DOHH2 (cell line): ENCODE results near the gene TRIP11.

Source experiments
- H3F3A ChIP-seq: fragments of 200-600 bp; sonication (generic), shearing (Covaris generic); 2 replicates; pipeline ENCODE4 v1.6.0; 2016; ENCODE audit warnings: antibody characterized with exemption, mild to moderate bottlenecking; ENCODE audit not compliant: control insufficient read depth, insufficient read depth
- H3K27ac ChIP-seq: fragments of 200-600 bp; sonication (generic); 2 replicates; pipeline ENCODE4 v1.5.1; 2014; ENCODE audit warnings: low read depth, mild to moderate bottlenecking, low read length, moderate library complexity
- H3K27me3 ChIP-seq: fragments of 200-600 bp; sonication (generic); 2 replicates; pipeline ENCODE4 v1.6.1; 2014; ENCODE audit warnings: mild to moderate bottlenecking, low read length, mixed read lengths; ENCODE audit not compliant: control insufficient read depth
- H3K36me3 ChIP-seq: fragments of 200-600 bp; sonication (generic); 2 replicates; pipeline ENCODE4 v1.6.1; 2014; ENCODE audit warnings: mild to moderate bottlenecking, low read length, moderate library complexity, mixed read lengths; ENCODE audit not compliant: control insufficient read depth
- H3K4me1 ChIP-seq: fragments of 200-600 bp; sonication (generic); 2 replicates; pipeline ENCODE4 v1.6.1; 2014; ENCODE audit warnings: mild to moderate bottlenecking, low read length, mixed read lengths; ENCODE audit not compliant: control insufficient read depth
- H3K4me2 ChIP-seq: fragments of 200-600 bp; sonication (generic); 2 replicates; pipeline ENCODE4 v1.6.0; 2014; ENCODE audit warnings: mild to moderate bottlenecking, low read length, moderate library complexity
- H3K4me3 ChIP-seq: fragments of 200-600 bp; sonication (generic); 2 replicates; pipeline ENCODE4 v1.5.1; 2014; ENCODE audit warnings: mild to moderate bottlenecking, low read length, mixed read lengths
- H3K79me2 ChIP-seq: fragments of 200-600 bp; sonication (generic); 2 replicates; pipeline ENCODE4 v1.6.1; 2014; ENCODE audit warnings: mild to moderate bottlenecking, low read length, mixed read lengths; ENCODE audit not compliant: control insufficient read depth
- H3K9me2 ChIP-seq: fragments of 200-600 bp; sonication (generic); replicated peaks from 2 replicates; pipeline ENCODE4 v1.6.1; 2014; ENCODE audit warnings: mild to moderate bottlenecking, low read length, mixed read lengths; ENCODE audit not compliant: control insufficient read depth
- H3K9me3 ChIP-seq: fragments of 200-600 bp; sonication (generic); 2 replicates; pipeline ENCODE4 v1.6.1; 2014; ENCODE audit warnings: antibody characterized with exemption, low read length, mixed read lengths; ENCODE audit not compliant: control insufficient read depth, insufficient read depth
- H4K20me1 ChIP-seq: fragments of 200-600 bp; sonication (generic); 2 replicates; pipeline ENCODE4 v1.6.0; 2014; ENCODE audit warnings: low read depth, mild to moderate bottlenecking, antibody characterized with exemption, low read length, moderate library complexity; ENCODE audit not compliant: control insufficient read depth, insufficient read depth
- CTCF ChIP-seq: fragments of 200-600 bp; sonication (generic); IDR thresholded peaks from one replicate; pipeline ENCODE4 v1.5.1; 2014; ENCODE audit warnings: antibody characterized with exemption, mild to moderate bottlenecking, low read depth, low read length; ENCODE audit not compliant: poor library complexity, severe bottlenecking
- EZH2phosphoT487 ChIP-seq: fragments of 200-600 bp; sonication (generic); IDR thresholded peaks from 2 replicates; pipeline ENCODE4 v1.6.1; 2017; ENCODE audit warnings: borderline replicate concordance, mild to moderate bottlenecking, antibody characterized with exemption, low read length, moderate library complexity, mixed read lengths

Gene TRIP11

GRCh38 chr14:91940209-91940608, 99.7 kb downstream of the TRIP11 start:
- TF ChIP-seq CTCF: no peak
- no peak for TF ChIP-seq EZH2phosphoT487
- no peak overlapping the region for H3K4me3 ChIP-seq
- H3K27me3 ChIP-seq: no peaks in the 10 kb centered on the region
- no peaks in the 10 kb centered on the region for H3K36me3 ChIP-seq
- H4K20me1 ChIP-seq: no peaks in the 10 kb centered on the region
- H3K4me2 ChIP-seq: no peak overlapping the region
- no peaks in the 10 kb centered on the region for H3K4me1 ChIP-seq
- no peaks in the 10 kb centered on the region for H3F3A ChIP-seq
- H3K9me2 ChIP-seq: no peaks in the 10 kb centered on the region
- H3K27ac ChIP-seq: no peak overlapping the region
- no peaks in the 10 kb centered on the region for H3K79me2 ChIP-seq
- H3K9me3 ChIP-seq: no peaks in the 10 kb centered on the region

GRCh38 chr14:91935586-91935985, 104.3 kb downstream of the TRIP11 start:
- Histone ChIP-seq H3K4me3 (no peak overlapping the region), H3K4me2 (no peak overlapping the region), H4K20me1 (no peaks in the 10 kb centered on the region), H3K9me2 (no peaks in the 10 kb centered on the region), H3K9me3 (no peaks in the 10 kb centered on the region), H3K36me3 (no peaks in the 10 kb centered on the region), H3K27ac (no peak overlapping the region), H3F3A (no peaks in the 10 kb centered on the region), H3K27me3 (no peaks in the 10 kb centered on the region), H3K4me1 (no peaks in the 10 kb centered on the region), H3K79me2 (no peaks in the 10 kb centered on the region)
- TF ChIP-seq EZH2phosphoT487 (no peak), CTCF (no peak)

DNA sequence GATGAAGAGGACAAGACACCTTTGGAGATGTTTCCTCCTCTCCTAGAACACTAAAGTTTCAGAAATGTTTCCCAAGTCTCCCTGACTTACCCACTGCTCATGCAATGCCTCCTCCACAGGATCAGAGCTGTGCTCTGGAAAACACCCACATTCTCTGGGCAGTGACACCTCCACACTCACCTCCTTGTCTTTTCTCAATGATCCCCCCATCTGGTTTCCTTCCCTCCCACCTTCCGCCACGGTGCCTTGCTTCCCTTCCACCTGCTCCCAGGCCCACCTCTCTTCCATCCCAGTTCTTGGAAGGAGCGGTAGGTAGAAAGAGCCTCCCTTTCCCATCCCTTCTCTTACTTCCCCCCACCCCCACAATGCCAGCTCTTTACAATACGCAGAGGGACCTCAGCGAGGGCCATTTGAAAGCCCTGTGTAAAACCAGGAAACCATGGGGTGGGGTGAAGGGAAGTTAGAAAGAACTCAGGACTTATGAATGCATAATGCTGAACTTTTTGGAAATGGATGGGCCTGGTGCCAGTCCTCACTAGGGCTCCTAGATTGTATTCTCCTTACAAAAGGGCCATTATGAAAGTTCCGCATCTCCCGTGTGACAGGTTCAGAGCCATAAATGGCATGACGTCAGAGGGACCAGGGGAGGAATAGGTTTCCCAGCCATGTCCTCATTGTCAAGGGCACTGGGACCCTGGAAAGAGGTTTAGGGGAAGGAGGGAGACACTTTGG, 105.1 kb downstream of the TRIP11 start:
- no peak overlapping the region for H3K4me3 ChIP-seq
- H3K27me3 ChIP-seq: no peaks in the 10 kb centered on the region
- no peaks in the 10 kb centered on the region for H4K20me1 ChIP-seq
- no peaks in the 10 kb centered on the region for H3K79me2 ChIP-seq
- TF ChIP-seq EZH2phosphoT487 (no peak), CTCF (no peak)
- no peaks in the 10 kb centered on the region for H3K4me1 ChIP-seq
- no peaks in the 10 kb centered on the region for H3K9me3 ChIP-seq
- H3K27ac ChIP-seq: no peak overlapping the region
- no peak overlapping the region for H3K4me2 ChIP-seq
- H3K36me3 ChIP-seq: no peaks in the 10 kb centered on the region
- no peaks in the 10 kb centered on the region for H3K9me2 ChIP-seq
- no peaks in the 10 kb centered on the region for H3F3A ChIP-seq
